Measurements from ENCODE around the gene TMEM201. TPM values are rescaled to one million over a fixed set of nuclear protein-coding genes. Genes with fewer than 3 reads are reported as not detected.

TMEM201 gene
- total and polyA plus RNA-seq, 2 of the 13 experiments (the other 11 are each of a cell fraction or from before 2014, with no cell fraction given), result 1.5 to 8.2 TPM

GRCh38 chr1:9606948-9607347 lies 18.2 kb downstream of the TMEM201 start (continued):
- TF ChIP-seq TRAFD1 (CRISPR knock-in tag; IDR thresholded peaks at IDR 0.05; ENCODE audit: borderline replicate concordance) (no peak), MAFG (CRISPR knock-in tag; IDR thresholded peaks at IDR 0.05) (no peak), NCOR1 (IDR thresholded peaks at IDR 0.05; ENCODE audit: borderline replicate concordance, low read length) (no peak), SSRP1 (CRISPR knock-in tag; IDR thresholded peaks at IDR 0.05) (no peak)
- TF ChIP-seq, protein P1, sequence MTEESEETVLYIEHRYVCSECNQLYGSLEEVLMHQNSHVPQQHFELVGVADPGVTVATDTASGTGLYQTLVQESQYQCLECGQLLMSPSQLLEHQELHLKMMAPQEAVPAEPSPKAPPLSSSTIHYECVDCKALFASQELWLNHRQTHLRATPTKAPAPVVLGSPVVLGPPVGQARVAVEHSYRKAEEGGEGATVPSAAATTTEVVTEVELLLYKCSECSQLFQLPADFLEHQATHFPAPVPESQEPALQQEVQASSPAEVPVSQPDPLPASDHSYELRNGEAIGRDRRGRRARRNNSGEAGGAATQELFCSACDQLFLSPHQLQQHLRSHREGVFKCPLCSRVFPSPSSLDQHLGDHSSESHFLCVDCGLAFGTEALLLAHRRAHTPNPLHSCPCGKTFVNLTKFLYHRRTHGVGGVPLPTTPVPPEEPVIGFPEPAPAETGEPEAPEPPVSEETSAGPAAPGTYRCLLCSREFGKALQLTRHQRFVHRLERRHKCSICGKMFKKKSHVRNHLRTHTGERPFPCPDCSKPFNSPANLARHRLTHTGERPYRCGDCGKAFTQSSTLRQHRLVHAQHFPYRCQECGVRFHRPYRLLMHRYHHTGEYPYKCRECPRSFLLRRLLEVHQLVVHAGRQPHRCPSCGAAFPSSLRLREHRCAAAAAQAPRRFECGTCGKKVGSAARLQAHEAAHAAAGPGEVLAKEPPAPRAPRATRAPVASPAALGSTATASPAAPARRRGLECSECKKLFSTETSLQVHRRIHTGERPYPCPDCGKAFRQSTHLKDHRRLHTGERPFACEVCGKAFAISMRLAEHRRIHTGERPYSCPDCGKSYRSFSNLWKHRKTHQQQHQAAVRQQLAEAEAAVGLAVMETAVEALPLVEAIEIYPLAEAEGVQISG (CRISPR knock-in tag; IDR thresholded peaks at IDR 0.05), result no peak

- 97% methylated on average over 13 of the region's 19 CpGs for WGBS (ENCODE audit: low lambda C conversion rate)
- CTCF ChIA-PET (ENCODE audit: low intra/inter-chr PET ratio, low total read pairs), result no interaction called here
Observed at GRCh38 chr1:9607352-9607751, 18.6 kb downstream of the TMEM201 start.

More at GRCh38 chr1:9607352-9607751, 18.6 kb downstream of the TMEM201 start:
- TF ChIP-seq SIN3A (IDR thresholded peaks at IDR 0.05; ENCODE audit: borderline replicate concordance, low read depth, low read length), result no peak
- TF ChIP-seq ZNF292 (CRISPR knock-in tag; IDR thresholded peaks at IDR 0.05; ENCODE audit: borderline replicate concordance, low read depth), result no peak
- no peak for TF ChIP-seq SPEN (CRISPR knock-in tag; IDR thresholded peaks at IDR 0.05; ENCODE audit: low read depth)
- no peak for TF ChIP-seq ERF (CRISPR knock-in tag; IDR thresholded peaks at IDR 0.05)
- no peak for TF ChIP-seq GATA4 (IDR thresholded peaks at IDR 0.05; ENCODE audit: borderline replicate concordance, low read depth)
- no peak for TF ChIP-seq ATRX (CRISPR knock-in tag; IDR thresholded peaks at IDR 0.05; ENCODE audit: borderline replicate concordance)
- TF ChIP-seq ZUFSP (CRISPR knock-in tag; IDR thresholded peaks at IDR 0.05; ENCODE audit: borderline replicate concordance), result no peak
- no peak for TF ChIP-seq SOX5 (CRISPR knock-in tag; IDR thresholded peaks at IDR 0.05; ENCODE audit: borderline replicate concordance)
- Histone ChIP-seq H3K79me2 (ENCODE audit: insufficient read depth, low read length) (no peaks in the 10 kb centered on the region), H4K20me1 (ENCODE audit: insufficient read depth, low read length) (no peaks in the 10 kb centered on the region), H3K4me2 (ENCODE audit: low read depth, low read length) (no peak overlapping the region), H2AFZ (ENCODE audit: low read length) (no peak overlapping the region), H3K4me1 (ENCODE audit: insufficient read depth, low read length) (no peaks in the 10 kb centered on the region), H3K36me3 (replicated peaks in 1 of 2; ENCODE audit: control insufficient read depth in 1 of 2, insufficient read depth in 2 of 2, low read length in 2 of 2) (peaks cover 22 to 40% of the 10 kb centered on the region in 2 experiments; a peak in 4 of 5 replicates), H3K9ac (ENCODE audit: insufficient read depth, low read depth, low read length) (no peak overlapping the region), H3K4me3 (replicated peaks in 1 of 3; ENCODE audit: insufficient read depth in 1 of 3, low read depth in 2 of 3, low read length in 3 of 3) (no peak overlapping the region), H3K27me3 (ENCODE audit: control insufficient read depth in 1 of 2, insufficient read depth in 2 of 2, low read length in 2 of 2) (no peaks in the 10 kb centered on the region), H3K27ac (ENCODE audit: extremely low read length, insufficient read depth, low read length) (no peak overlapping the region), H3K9me3 (ENCODE audit: low read length) (no peaks in the 10 kb centered on the region)
- POLR2A ChIA-PET, result no interaction called here
- ATAC-seq (no peak), FAIRE-seq (no peak), DNase-seq (ENCODE audit: low spot score) (no peak)
- BruUV-seq (replicated peaks), result no TSS peak
- intact Hi-C loops (cut with micrococcal nuclease; ENCODE audit: unreplicated experiment) (no loop called here), in situ Hi-C loops (cut with HindIII; ENCODE audit: extremely low pct_ligation_motif_present, low pct_unique_long_range_greater_than_20kb) (no loop called here)
